NCI-H226 (cell line): ENCODE data around the gene DNAH17.
"Not testable (repeated sequence)": the region's sequence is repeated elsewhere in the genome, so short reads cannot be mapped to it uniquely, and the experiment has no call there.

ENCODE experiments used
- DNase-seq: peaks from one replicate; pipeline ENCODE4 v3.0.0-alpha.2; 2015

DNAH17 gene

GRCh38 chr17:78471635-78472034, 105.6 kb downstream of the DNAH17 start:
- DNase-seq = no peak

GRCh38 chr17:78469443-78469842, 107.8 kb downstream of the DNAH17 start:
- DNase-seq = no peak

DNA sequence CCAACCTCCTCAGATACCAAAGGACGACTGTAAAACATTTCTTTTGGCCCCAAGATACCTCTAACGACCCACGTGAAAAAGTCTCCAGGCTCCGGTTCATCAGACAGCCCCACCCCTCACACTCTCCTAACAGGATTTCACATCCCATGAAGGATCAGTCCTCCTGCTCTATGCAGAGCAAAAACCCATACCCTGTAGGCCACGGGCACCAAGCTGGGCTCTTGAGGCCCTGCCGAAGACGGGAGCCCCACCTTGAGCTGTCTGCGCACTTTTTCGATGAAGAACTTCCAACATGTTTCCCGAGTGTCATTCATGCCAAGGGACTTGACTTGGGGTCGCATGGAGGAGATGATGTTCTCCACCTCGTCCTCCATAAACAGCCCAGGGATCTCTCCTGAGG, 108.8 kb downstream of the DNAH17 start:
- no peak for DNase-seq

GRCh38 chr17:78466786-78467715, 110.1 kb downstream of the DNAH17 start:
- no peak for DNase-seq

- DNase-seq = not testable (repeated sequence)
These were observed 110.9 kb downstream of the DNAH17 start for GRCh38 chr17:78466109-78466785.

GRCh38 chr17:78462148-78462547, 115.0 kb downstream of the DNAH17 start:
- DNase-seq = no peak

DNA sequence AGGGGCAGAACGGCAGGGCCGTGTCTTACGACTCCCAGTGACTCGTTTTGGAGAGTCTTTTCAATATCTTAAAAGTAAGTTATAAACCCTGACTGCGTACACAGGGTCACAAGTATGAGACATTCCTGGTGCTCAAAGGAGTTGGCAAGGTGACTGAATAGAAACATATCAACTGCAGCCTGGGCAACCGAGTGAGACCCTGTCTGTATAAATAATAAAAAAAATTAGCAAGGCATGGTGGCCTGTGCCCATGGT, 115.5 kb downstream of the DNAH17 start:
- no peak for DNase-seq

- no peak for DNase-seq
These were observed 116.0 kb downstream of the DNAH17 start for GRCh38 chr17:78460951-78461798.

- DNase-seq = no peak
These were observed 117.0 kb downstream of the DNAH17 start for GRCh38 chr17:78460176-78460675.

DNA sequence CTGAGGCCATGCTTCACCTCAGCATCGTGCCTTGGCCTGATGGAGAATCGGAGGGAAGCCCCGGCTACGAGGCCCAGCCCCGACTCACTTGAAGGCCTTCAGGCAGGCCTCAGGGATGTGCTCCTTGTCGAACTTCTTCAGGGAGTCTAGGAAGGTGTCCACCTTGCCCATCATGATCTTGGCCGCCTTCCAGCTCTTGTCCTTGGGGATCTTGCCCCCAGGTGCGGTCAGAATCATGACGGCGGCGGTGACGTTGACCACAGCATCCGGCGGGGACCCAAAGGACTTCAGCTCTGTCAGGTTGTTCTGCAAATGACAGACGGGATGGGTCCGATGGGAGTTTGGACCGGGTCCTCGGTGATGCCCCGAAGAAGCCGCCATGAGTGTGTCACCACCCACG, 117.5 kb downstream of the DNAH17 start:
- no peak for DNase-seq

DNA sequence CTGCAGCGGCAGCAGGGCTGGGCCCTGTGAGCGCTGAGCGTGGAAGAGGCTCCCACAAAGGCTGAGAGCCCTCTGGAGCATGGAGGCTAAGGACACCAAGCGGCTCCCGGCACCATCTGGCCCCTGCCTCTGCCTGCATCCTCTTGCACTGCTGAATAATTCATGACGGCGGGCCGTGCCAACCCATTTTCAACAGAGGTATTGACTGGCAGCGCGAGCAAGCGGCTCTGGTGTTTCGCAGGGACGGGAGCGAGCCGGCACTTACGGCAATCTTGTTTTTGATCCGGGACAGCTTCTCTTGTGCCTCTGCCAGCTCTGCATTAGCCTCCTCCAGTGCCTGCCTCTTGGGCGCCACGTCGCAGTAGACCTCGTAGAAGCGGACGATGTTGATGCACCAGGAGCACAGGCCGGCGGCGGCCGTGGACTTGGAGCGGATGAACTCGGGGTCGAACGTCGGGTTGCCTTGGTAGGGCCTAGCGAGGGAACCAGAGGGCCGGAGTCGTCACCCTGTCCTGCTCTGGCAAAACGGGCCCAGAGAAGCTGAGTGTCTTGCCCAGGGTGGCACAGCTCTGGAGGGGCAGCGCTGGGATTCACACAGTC, 118.4 kb downstream of the DNAH17 start:
- DNase-seq = no peak

GRCh38 chr17:78458091-78458490, 119.1 kb downstream of the DNAH17 start:
- DNase-seq = no peak

GRCh38 chr17:78454346-78454745, 122.8 kb downstream of the DNAH17 start:
- DNase-seq = no peak

DNA sequence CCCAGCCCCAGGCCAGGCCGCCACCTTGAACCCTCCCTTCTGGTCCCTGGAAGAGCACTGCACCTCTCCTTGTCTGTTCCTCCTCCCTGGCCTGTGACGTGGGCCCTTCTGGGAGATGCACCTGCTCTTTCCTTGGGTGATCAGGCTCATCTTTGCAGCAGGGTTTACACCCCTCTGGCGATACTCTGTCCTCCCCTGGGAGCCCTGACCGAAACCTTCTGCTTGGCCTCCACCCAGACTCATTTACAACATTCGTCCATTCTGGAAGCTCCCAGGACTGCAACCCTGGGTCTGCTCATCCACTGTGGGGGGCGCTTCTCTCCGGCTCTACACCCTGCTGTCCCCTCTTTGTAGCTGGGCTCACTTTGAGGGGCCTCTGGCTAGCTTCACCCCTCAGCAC, 125.4 kb downstream of the DNAH17 start:
- no peak for DNase-seq

GRCh38 chr17:78450696-78451345, 126.4 kb downstream of the DNAH17 start:
- DNase-seq = no peak

GRCh38 chr17:78449983-78450595, 127.1 kb downstream of the DNAH17 start:
- no peak for DNase-seq

- DNase-seq = no peak
These were observed 128.7 kb downstream of the DNAH17 start for GRCh38 chr17:78448356-78448993.

- DNase-seq = no peak
These were observed 130.4 kb downstream of the DNAH17 start for GRCh38 chr17:78446833-78447232.

DNA sequence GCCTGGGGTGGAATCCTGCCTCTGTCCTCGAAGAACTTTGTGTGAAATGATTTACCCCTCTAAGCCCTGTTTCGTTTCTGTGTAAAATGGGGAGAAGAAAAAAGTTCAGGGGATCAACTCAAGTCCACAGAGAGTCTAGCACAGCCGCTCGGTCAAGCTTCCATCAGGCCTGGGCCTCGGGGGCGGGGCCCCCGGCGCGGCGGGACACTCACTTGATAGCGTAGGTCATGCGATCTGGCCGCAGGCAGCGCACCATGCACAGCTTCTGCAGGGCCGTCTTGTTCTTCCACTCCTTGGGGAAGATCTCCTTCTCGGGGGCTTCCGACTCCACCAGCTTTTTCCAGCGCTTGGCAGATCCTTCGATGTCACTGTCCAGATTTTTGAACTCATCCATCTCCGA, 132.8 kb downstream of the DNAH17 start:
- DNase-seq = no peak

GRCh38 chr17:78442648-78443218, 134.5 kb downstream of the DNAH17 start:
- no peak for DNase-seq
